ENCODE measurements around the gene DLG2. TPM values are rescaled to one million over a fixed set of nuclear protein-coding genes. Genes with fewer than 3 reads are reported as not detected.
"Not testable (repeated sequence)": the region's sequence is repeated elsewhere in the genome, so short reads cannot be mapped to it uniquely, and the experiment has no call there.

Gene DLG2
- total RNA-seq, 1 experiment from 2014 or later: not detected

DNA sequence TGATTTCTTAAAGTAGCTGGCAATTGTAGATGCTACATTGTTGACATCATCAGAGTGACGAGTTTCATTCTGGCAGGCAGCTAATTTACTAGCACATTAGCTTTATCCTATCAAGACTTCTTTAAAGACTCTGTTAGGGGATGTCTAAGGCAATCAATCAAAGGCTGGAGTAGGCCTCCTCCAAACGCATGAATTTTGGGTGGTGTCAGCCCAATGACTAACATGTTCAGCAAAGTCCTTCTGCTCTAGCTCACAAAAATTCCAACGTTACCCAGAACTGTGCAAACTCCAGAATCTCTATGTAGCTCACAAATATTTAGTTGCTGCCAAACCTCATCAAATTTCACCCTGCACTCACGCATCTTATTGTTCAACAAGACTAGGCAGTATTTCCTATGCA lies 395.6 kb downstream of the DLG2 start:
- DNase-seq (ENCODE audit: low read depth): no peak

GRCh38 chr11:85229723-85230122 lies 397.4 kb downstream of the DLG2 start:
- not testable (repeated sequence) for DNase-seq (ENCODE audit: low read depth)

DNA sequence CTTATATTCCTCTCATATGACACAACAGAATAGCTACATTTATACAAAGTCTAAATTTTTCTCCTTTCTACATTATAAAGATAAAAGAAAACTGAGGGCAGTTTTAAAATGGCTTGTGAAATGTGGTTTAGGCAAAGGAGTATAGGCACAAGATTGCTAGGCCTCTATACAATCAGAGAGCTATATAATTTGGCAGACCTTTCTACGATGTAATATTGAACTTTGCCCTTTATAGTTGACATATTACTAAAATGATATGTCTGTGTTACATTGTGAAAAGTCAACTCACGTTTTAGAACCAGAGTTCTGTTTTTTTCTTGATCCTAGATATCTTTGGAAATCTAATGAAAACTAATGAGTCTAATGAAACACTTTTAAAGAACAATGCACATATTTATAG lies 430.2 kb downstream of the DLG2 start:
- DNase-seq (ENCODE audit: low read depth): no peak

DNA sequence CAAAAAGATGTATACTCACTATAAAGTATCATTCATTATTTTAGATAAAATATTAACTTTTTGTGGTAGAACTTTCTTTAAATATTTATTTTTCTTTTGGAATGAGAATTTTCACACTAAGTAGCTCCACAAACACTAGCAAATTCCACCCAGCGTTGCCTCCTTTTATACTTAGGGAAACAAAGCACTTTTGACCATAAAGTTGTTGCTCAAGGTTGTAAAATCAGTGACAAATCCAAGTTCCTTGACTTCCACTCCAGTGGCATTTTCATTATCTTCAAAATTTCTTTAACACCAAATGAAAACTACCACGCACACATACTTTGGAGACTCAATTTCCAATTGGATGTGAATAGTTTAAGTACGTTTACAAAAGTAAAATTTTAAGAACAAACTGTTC lies 431.2 kb downstream of the DLG2 start:
- DNase-seq (ENCODE audit: low read depth): no peak

- no peak for DNase-seq (ENCODE audit: low read depth)
Measured at GRCh38 chr11:85187992-85188391, 439.2 kb downstream of the DLG2 start.

DNA sequence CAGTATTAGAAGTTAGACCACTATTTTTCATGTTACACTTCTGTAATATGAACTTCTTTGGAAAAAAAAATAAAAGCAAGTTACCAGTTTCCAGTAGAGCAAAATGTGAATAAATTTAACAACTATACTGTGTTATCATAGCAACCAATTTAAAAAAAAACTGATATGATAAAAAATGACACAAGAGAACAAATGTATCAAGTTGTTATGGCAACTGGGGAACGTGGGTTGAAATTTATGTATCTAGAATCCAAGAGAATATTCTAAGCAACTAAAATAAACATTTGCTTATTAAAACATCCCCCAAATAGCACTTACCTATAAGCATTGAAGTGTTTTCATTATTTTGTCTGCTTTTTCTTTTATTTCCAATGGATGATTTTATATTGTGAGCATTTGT lies 442.4 kb downstream of the DLG2 start:
- DNase-seq (ENCODE audit: low read depth): no peak

- DNase-seq (ENCODE audit: low read depth): peak; percentile 47
Measured at GRCh38 chr11:85182441-85183387, 444.4 kb downstream of the DLG2 start.

DNA sequence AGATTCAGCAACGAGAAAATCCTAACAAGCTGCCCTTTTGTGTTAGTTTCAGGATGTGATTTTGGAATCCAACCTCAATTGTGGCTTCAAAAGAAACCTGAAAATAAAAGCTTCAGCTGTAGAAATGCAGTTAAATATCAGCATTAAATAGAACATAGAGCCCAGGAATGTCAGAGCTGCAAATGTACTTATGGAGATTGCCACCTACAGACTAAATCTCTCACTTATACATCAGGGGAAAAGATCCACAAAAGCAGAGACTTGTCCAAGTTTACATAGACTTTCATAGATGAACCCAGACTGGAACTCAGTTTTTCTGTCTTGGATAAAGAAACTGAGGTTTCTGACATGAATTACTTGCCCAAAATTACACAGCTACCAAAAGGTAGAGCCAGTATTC lies 446.6 kb downstream of the DLG2 start:
- DNase-seq (ENCODE audit: low read depth): no peak

DNA sequence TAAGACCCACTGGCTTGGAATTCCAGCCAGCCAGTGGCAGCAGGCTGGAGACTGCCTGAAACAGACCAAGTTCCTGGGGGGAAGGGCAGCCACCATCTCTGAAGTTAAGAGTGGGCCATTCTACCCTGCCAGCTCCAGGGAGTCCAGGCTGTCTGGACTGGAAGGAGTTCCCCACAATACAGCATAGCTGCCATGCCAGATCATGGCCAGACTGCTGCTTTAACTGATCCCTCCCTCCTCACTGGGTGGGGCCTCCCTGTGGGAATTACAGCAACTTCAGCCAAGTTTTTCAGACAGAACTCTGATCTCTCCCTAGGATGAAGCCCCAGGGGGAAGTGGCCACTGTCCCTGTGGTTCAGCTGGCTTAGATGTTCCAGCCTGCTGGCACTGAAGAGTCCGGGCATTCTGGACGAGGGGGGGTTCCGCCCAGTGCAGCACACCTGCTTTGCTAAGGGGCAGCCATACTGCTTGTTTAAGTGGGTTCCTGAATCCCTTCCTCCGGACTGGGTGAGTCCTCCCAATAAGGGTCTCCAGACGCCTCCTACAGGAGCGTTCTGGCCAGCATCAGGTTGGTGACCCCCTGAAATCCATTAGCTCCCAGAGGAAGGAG lies 455.4 kb downstream of the DLG2 start:
- peak; percentile 12 for DNase-seq (ENCODE audit: low read depth)

DNA sequence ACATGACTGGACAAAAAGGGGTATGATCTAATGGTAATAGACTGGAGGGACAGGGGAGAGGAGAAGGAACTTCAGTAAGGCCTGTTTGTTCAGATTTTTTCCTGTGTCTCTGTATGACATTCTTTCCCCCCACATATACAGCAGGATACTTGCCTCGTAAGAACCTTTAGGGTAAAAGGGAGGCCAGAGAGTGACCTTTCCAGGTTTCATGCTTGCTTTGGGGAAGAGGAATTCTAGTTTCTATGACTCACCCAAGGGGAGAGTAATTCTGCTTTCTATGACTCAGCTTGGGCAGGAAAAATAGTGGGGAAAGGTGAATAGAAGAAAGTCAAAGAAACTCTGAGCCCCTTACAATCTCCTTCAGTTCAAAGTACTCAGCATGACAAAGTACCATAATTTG lies 457.0 kb downstream of the DLG2 start:
- DNase-seq (ENCODE audit: low read depth): peak; percentile 74

- no peak for DNase-seq (ENCODE audit: low read depth)
Measured at GRCh38 chr11:85167471-85167870, 459.7 kb downstream of the DLG2 start.

DNA sequence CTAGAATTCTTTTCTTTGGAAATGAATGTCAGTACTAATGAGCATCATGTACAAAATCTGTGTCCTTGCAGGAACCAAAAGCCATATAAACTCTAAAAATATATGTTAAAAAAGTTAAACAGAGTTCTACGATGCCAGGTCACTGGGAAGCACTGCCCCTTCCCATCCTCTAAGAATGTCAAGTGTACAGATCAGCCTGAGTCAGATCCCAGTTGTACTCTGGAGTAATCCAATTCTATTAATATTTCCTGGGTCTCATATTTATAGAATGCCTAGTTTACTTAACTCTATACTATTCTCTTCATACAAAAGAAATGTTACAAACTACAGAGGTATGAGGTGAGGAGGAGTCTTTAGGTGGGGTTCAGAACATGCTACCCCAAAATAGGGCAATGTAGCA lies 460.1 kb downstream of the DLG2 start:
- DNase-seq (ENCODE audit: low read depth): no peak

- no peak for DNase-seq (ENCODE audit: low read depth)
Measured at GRCh38 chr11:85165819-85166218, 461.3 kb downstream of the DLG2 start.

DNA sequence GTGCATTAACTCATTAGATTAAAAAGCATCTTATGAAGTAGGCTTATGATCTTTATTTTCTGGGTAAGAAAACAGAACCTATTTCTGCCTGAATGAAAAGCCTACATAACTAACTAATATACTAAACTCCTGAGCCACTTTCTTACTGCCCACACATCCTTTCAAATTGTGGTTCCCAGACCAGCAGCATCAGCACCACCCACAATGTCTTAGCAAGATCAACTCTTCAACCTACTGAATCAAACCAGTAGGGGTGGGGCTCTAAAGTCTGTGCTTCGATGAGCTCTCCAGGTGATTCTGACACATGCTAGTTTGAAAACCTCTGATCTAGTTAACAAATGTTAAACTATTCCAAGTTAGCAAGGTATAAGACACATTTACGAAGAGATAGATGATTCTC lies 462.4 kb downstream of the DLG2 start:
- DNase-seq (ENCODE audit: low read depth): no peak

DNA sequence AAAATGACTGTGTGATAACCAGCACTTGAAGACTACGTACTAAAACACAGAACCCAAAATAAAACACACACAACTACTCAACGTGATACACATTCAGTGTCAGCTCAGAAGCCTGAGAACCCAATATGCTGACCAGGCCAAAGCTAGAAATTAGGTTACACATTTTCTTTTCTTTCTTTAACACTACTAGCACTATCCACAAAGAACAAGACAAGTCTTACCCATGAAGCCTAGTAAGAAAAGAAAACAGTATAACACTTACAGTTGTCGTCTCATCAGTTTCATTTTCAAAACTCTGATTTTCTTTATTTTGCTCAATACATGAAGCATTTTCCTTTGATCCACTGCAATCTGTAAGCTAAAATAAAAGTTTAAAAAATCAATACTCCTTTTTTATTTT lies 472.9 kb downstream of the DLG2 start:
- no peak for DNase-seq (ENCODE audit: low read depth)

GRCh38 chr11:85137597-85137996 lies 489.5 kb downstream of the DLG2 start:
- no peak for DNase-seq (ENCODE audit: low read depth)

DNA sequence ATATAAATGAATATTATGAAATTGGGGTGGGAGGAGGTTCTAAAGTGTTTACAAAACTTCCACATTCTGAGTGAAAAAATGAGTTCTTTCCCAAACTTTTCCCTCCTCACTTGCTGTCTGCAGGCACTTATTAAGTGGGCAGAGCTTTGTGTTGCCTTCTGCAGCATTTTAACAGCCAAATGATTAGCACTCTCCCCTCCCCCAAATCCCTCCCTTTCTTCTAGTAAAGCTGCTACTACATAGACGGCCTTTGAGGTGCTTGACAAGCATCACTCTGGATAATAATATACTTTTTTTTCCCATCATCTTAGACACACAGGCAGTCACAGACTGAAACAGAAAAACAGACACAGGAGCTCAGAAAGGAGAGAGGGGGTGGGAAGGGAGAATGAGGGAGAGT lies 493.5 kb downstream of the DLG2 start:
- no peak for DNase-seq (ENCODE audit: low read depth)

DNA sequence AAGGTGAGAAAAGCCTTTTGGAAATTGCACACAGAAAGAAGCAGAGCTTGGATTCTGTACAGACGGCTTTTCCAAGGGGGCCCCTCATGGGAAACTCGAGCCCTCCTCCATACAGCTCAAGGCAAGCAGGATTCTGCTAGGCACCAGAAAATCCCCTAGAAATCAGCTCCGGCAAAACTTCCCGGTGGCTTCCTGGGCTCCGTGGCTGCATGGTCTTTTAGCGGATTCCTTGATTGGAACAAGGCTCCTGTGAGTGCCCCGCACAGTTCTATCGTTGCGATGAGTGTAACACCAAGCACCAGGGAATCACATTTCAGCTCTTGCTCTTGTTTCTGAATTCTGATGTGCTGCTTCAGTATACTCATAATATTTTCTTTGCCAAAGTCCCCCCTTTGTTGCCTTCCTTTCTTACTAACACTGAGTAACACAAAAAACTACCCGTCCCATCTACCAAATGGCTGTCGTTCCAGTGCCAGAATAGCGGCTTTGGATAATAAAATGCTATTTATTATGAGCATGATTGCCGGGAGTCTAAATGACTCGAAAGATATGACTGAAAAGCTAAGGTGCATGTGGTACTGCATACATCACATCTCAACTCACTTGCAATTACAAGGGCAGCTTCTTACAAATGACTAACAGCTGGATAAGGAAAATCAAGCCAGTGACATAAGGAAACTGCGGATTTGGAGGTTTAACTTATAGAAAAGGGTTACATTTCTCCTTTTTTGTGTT lies 494.1 kb downstream of the DLG2 start:
- DNase-seq (ENCODE audit: low read depth): no peak

- DNase-seq (ENCODE audit: low read depth): no peak
Measured at GRCh38 chr11:85127349-85127748, 499.8 kb downstream of the DLG2 start.

- DNase-seq (ENCODE audit: low read depth): no peak
Measured at GRCh38 chr11:85123752-85124231, 503.4 kb downstream of the DLG2 start.

- DNase-seq (ENCODE audit: low read depth): peak; percentile 7
Measured at GRCh38 chr11:85118151-85118550, 509.0 kb downstream of the DLG2 start.

- peak; percentile 1 for DNase-seq (ENCODE audit: low read depth)
Measured at GRCh38 chr11:85115798-85116197, 511.3 kb downstream of the DLG2 start.

All from M059J (cell line).